Stimulated activated CD4-positive, alpha-beta T cell treated with anti-CD3 and anti-CD28 coated beads, Interleukin-2, amount 100 ng/mL, for 4 hours (primary cell): ENCODE measurements around the gene PDE6C.

Source experiments
- DNase-seq: peaks from one replicate; pipeline ENCODE4 v3.0.0-alpha.2; 2020; ENCODE audit warnings: low read depth

Gene PDE6C

GRCh38 chr10:93703066-93703465 lies 90.7 kb downstream of the PDE6C start:
- no peak for DNase-seq

- DNase-seq, result no peak
Observed at GRCh38 chr10:93703841-93704240, 91.5 kb downstream of the PDE6C start.

GRCh38 chr10:93704451-93704850 lies 92.1 kb downstream of the PDE6C start:
- no peak for DNase-seq

- DNase-seq, result no peak
Observed at GRCh38 chr10:93707623-93708022, 95.3 kb downstream of the PDE6C start.

GRCh38 chr10:93710333-93710909 lies 98.1 kb downstream of the PDE6C start:
- no peak for DNase-seq

- no peak for DNase-seq
Observed at GRCh38 chr10:93711891-93712290, 99.6 kb downstream of the PDE6C start.

- DNase-seq, result no peak
Observed at GRCh38 chr10:93712593-93712992, 100.3 kb downstream of the PDE6C start.

- DNase-seq, result no peak
Observed at GRCh38 chr10:93715345-93715744, 103.0 kb downstream of the PDE6C start.
